HG03039 (cell line): ENCODE results near the gene ABCA2.
"Not testable (repeated sequence)": the region's sequence is repeated elsewhere in the genome, so short reads cannot be mapped to it uniquely, and the experiment has no call there.

Experiments
- ATAC-seq: cut with Tn5 transposase; IDR thresholded peaks from one replicate; pipeline ENCODE4 v1.9.1; 2021; ENCODE audit warnings: mild to moderate bottlenecking, moderate library complexity; ENCODE audit not compliant: unreplicated experiment

ABCA2 gene

GRCh38 chr9:137048655-137049543 lies 20.9 kb upstream of the ABCA2 start:
- ATAC-seq, result no peak

DNA sequence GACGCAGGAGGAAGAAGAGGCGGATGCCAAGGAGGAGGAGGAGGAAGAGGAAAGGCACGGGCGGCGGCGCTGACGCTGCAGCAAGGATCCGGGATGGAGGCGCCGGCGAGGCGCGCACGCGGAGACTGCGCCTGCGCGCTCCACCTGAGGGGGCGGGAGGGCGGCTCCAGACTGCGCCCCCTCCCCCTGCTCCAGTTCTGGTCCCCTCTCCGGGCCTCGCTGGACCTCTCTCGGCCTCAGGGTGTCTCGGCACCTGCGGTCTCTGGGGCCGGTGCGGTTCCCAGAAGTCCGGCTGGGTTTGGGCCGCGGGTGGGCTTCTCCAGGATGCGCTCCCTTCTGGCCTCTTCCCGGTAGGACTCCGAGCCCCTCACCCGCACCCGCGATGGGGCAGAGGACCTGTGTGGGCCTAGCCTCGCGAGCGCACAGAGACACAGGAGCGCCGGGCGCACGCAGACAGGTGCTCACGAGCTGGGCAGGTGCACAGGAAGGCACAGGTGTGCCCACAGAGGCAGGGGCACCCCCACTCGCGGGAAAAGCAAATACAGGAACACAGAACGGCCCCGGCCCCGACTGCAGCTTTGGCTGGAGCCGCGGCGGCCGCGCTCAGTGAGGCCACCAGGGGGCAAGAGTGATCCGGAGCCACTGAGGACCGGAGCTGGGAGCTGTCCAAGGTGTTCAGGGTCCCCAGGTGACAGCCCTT lies 18.2 kb upstream of the ABCA2 start, which contains the start of gene NPDC1:
Gene NPDC1 (minus strand): TSS at position 90 of the 700 bp plus-strand sequence. CDS start 188 bp downstream, outside the sequence.
- ATAC-seq, result no peak

DNA sequence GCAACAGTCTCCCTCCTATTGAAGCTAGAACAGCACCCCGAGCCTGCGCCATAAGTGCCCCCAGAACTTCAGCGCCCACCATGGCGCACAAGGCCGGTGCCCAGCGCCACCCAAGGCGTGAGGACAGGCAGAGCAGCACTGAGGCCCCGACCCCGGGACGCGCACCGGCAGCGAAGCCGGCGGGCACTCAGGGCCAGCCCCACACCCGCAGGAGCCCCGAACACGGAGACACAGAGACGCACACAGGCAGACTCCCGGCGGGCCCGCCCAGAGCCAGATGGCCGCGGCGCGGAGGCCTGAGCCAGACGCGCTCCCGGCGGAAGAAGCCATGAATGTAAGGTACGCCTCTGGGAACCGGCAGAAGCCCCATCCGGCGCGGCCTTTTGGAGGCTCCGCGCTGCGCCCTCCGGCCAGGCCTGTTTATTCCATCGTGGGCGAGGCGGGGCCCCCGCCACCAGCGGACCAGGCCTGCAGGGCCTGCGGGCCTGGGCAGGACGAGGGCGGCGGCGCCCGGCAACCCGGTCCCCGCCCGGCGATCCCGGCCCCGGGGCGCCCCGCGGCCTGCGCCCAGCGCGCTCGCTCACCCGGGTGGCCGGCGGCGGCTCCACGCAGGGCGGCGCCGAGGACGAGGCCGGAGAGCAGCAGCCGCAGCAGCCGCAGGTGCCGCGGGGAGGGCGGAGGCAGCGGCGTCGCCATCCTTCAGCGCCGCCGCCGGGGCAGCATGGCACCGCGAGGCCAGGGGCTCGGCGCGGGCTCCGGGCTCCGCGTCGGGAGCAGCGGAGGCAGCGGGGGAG lies 17.5 kb upstream of the ABCA2 start:
- ATAC-seq, result no peak

DNA sequence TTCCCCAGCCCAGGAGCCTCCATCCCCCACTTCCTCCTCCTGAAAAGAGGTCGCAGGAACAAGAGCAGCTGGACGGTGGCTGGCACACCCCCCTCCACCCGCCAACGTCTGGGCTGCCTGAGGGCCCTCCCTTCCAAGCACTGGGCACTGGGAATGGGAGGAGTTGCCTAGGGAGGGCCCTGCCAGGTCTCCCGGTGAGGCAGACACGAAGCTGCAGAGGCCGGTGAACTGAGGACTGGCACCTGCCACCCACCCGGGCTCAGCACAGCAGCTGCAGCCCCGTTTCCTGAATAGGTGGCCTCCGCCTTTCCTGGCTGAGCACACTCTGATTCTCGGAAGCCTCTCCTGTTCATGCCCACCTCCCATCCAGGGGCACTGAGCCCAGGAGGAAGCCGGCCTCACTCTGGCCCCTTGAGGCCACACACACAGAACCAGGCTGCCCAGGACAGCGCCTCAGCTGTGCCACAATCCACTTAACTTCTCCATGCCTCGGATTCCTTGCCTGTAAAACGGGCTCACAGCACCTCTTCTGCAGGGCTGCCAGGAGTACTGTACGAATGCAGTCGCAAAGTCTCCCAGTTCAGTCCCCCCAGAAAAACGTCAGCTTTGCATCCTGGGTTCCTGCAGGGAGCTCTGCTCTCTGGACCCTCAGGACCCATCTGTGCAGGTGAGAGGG lies 16.6 kb upstream of the ABCA2 start:
- no peak for ATAC-seq

GRCh38 chr9:137044037-137044436 lies 16.0 kb upstream of the ABCA2 start:
- ATAC-seq, result no peak

DNA sequence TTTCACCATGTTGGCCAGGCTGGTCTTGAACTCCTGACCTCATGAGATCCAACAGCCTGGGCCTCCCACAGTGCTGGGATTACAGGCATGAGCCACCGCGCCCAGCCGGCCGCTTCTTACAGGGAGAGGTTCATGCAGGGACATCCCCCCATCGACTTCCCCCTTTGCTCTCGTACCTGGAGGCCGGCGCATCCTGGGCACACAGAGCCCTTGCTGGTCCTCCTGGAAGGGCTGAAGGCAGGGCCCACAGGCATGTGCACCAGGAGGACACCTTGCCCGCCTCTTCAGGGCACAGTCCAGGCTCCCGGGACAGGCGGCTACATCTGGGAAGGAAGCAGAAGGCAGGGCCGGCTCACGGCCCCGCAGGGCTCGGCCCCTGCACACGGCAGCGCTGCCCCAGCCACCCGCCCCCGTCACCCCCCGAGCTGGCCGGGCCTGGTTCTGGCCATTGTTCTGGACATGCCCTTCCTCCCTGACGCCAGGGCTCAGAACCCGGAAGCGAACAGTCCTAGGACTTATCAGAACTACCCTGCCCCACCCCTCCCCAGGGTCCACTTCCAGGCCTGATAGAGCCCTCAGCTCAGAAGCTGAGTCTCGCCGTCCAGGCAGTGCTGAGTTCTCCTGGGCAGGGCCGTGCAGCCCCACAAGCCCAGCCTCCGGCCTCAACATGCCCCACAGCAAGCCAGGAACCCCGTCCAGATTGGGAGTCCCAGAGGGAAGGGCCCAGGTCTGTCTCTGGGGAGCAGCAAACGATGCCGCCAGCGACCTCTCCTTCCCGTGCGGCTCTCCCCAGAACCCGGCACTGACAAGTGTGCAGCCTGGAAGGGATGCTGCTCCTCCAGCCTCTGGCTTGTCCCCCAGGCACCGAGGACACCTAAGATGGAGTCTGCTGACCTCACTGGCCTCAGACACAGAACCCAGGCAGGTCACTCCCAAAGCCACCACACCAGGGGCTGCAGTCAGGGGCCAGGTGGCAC lies 15.0 kb upstream of the ABCA2 start:
- no peak for ATAC-seq

GRCh38 chr9:137041124-137041523 lies 13.1 kb upstream of the ABCA2 start:
- ATAC-seq, result no peak

DNA sequence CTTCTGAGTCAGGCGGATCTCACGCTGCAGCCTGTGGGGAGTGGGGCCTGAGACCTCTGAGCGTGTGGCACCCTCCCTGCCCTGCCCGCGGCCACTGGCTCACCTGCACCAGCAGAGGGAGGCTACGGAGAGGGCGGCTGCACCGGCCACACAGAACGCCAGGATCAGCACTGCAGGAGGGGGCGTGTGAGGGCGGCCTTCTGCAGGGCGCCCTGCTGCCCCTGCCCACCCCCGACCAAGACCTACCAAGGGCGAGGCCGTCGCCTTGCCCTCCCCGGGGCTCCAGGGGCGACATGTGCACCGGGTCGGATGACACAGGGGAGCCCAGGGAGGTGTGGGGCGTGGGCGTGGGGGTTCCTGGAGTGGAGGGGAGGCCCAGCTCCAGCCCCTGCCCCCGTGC lies 12.5 kb upstream of the ABCA2 start:
- ATAC-seq, result no peak

DNA sequence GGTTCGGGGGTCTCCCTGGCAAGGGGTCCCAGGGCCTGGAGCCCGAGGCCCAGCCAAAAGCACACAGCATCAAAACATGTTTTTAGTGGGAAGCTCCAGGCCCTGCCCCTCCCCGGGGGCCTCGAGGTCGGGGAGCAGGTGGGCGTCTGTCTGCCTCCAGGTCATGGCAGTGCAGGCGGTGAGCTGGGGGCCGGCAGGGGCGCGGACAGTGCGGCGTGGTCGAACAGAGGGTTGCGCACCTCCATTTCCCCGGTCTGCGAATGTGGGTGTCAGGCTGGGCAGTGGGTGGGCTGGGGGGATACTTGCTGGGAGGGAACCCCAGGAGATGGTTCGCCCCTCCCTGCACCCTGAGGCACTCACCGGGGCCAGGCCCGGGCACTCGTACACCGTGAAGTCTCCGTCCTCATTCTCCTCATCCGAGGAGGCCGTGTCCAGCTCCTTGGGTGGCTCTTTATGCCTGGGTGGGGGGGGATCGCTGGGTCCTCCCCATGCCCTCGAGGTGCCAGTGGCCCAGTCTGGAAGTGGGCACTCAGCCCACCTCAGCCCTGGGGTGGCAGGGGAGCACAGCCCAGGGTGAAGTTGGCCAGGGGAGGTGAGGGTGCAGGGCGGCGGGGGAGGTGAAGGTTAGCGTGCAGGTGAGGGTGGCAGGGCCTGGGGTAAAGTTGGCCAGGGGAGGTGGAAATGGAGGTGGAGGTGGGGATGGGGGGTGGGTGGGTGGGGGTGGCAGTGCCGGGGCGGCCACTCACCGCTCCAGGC lies 11.8 kb upstream of the ABCA2 start:
- no peak for ATAC-seq

DNA sequence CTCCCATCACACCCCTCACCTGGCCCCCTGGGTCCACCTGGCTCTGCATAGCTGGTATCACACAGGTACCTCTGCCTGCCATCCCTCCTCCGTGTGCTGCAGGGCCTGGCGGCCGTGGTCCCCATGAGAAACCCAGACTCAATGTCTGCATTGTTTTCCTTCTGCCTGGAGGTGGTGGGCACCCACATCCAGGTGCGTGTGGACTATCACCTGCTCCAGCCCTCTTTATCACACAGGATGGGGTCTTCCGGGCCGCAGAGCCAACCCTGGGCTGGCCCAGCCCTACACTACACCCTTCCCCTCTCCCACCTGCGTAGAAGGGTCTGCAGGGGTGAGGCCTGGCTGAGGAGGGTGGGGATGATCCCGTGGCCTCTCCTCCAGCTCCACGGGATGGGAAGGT lies 10.9 kb upstream of the ABCA2 start:
- no peak for ATAC-seq

GRCh38 chr9:137037483-137037882 lies 9.4 kb upstream of the ABCA2 start:
- no peak for ATAC-seq

- no peak for ATAC-seq
These were observed 9.0 kb upstream of the ABCA2 start for GRCh38 chr9:137037035-137037434.

GRCh38 chr9:137035937-137036336 lies 7.9 kb upstream of the ABCA2 start:
- ATAC-seq, result no peak

DNA sequence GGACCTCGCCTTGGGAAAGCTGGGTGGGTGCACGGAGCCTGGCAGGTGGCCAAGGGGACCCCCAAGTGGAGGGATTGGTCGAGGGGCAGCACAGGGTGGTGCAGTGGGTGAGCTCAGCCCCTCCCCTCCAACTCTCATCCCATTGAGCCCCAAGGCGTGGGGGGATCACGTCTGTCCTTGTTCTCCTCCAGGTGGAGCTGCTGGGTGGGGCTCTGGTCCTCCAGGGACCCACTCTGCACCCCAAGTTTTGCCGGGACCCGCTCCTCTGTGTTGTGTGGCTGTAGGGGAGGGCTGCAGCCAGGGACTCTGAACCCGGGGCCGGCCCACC lies 7.4 kb upstream of the ABCA2 start:
- ATAC-seq, result no peak

DNA sequence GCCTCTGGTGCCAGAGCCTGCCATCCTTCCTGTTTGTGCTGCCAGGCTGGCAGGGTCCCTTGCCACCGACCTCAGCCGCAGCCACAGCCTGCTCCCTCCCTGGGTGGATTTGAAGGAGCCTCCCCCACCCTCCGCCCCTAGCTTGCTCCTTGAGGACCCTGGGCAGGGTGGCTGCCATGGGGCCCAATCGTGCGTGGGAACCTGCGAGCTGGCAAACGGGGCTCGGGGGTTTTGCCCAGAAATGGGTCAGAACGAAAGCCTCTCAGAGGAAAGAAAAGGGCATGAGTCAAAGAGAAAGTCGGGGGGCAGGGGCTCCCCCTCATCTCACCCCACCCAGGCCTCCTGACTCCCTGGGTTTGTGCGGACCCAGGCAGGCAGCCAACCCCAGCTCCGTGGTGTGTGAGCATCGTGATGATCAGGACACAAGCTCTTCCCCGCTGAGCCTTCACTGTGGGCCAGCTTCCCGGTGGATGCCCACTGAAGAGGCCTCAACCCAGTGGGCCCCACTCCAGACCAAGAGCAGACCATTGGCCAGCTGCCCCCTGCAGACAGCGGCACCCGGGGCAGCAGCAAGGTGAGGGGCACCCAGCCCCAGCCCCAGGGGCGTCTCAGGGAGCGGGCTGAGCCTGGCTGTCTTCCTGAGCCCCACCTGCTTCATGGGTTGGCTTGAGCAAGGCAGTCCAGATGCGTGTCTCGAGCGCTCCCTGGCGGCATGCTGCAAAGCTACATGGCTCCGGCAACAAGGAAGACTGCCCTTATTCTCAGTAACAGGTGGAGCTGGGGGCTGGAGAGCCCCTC lies 6.9 kb upstream of the ABCA2 start:
- ATAC-seq, result peak; percentile 50

DNA sequence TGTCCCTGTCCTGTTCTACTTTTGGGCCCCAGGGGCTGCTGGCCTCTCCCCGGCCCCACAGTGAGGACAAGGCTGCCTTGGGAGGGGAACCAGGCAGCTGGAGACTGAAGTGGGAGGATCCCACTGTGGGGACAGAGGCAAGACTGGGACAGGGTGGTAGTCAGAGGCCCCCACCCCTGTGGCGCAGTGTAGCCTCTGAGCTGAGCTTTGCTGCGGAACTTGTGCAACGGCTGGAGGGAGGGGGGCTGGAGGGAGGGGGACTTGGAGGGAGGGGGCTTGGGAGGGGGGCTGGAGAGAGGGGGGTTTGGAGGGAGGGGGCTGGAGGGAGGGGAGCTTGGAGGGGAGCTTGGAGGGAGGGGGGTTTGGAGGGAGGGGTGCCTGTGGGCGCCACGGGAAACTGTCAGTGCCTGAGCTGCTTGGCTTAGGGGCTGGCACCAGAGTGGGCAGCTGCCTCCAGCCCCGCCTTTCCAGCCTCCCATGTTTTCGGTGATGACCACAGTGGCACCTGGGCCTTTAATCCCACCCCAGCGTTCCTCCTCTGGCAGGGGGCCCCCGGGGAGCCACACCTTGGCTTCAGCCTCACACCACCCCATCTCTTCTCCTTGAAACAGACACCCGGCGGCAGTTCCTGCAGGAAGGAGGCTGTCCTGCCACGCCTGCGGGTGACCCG lies 6.1 kb upstream of the ABCA2 start:
- ATAC-seq, result no peak

DNA sequence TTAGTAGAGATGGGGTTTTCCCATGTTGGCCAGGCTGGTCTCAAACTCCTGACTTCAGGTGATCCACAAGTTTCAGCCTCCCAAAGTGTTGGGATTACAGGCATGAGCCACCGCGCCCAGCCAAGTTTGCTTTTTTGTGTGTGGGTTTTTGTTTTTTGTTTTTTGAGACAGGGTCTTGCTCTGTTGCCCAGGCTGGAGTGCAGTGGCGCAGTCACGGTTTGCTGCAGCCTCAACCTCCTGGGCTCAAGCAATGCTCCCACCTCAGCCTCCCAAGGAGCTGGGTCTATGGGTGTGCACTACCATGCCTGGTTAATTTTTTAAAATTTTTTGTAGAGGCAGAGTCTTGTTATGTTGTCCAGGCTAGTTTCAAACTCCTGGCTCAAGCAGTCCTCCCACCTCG lies 5.4 kb upstream of the ABCA2 start:
- not testable (repeated sequence) for ATAC-seq

DNA sequence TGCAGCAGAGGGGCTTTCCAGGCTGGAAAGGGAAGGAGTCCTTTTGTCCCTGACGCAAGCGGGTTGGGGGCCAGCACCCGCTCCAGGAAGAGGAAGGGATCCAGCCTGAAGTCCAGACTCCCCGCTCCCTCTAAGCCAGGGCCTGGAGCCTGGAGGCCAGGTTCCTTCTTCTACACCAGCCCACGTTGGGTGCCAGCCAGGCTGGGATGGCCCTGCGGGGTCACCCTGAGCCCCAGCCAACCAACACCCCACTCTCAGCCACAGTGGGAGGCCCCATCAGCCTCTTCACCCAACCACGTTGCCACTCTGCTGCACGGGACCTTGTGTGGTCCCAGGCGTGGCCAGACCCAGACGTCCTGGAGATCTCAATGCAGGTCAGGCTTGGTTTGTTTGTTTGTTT lies 4.8 kb upstream of the ABCA2 start:
- ATAC-seq, result no peak
